RPMI8226 (cell line): ENCODE data around the gene FBF1.
A peak's percentile ranks its signal among the peaks of the same experiment; 100 is the strongest.

Experiments used
- DNase-seq: peaks from one replicate; pipeline ENCODE4 v3.0.0-alpha.2; 2015

FBF1 gene

GRCh38 chr17:75893305-75894048 lies 47.4 kb downstream of the FBF1 start:
- DNase-seq, result no peak

DNA sequence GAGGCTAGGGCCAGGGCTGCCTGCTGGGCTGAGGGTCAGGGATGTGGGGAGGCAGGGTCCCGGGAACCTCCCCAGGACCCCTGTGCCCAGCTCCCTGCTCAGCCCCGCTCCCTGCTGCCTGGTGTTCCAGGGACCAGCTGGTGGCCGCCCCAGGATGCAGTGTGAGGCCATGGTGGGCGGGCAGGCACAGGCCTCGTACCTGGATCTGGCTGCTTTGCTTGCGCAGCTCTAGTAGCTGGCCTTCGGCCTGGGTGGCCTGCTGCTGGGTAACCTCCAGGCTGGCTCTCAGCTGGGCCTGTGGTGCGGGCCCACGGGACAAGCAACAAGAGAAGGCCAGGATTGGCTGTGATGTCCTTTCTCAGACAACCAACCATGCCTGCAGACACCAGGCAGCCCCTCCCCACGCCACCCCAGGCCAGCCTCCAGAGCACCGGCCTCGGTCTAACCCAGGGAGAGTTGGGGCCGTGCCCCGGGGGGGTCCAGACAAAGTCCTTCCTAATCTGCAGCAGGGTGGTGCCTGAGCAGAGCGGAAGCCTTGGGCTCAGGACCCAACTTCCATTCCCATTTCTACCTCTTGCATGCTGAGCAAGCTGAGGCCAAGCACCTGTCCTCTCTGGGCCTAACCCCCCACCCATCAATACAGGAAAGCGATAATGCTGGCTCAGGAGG lies 48.2 kb downstream of the FBF1 start:
- DNase-seq, result no peak

- no peak for DNase-seq
Measured at GRCh38 chr17:75891605-75892555, 49.0 kb downstream of the FBF1 start.

- no peak for DNase-seq
Measured at GRCh38 chr17:75891022-75891604, 49.7 kb downstream of the FBF1 start.

DNA sequence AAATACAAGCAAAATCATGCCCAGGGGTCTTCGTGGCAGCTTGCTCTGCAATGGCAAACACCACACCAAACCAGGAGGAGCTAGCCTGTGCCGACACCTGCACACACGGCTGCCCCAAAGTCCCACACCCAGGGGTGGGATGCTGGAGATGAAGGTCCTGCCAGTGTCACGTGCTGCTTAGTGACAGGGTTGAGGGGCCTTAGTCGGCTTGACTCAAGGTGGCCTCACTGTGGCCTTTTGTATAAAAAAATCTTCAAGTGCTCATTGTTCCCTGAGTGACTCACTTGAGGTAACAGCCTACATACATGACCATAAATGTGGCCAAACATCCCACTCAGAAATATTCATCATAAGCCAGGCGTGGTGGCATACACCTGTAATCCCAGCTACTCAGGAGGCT lies 51.4 kb downstream of the FBF1 start:
- no peak for DNase-seq

DNA sequence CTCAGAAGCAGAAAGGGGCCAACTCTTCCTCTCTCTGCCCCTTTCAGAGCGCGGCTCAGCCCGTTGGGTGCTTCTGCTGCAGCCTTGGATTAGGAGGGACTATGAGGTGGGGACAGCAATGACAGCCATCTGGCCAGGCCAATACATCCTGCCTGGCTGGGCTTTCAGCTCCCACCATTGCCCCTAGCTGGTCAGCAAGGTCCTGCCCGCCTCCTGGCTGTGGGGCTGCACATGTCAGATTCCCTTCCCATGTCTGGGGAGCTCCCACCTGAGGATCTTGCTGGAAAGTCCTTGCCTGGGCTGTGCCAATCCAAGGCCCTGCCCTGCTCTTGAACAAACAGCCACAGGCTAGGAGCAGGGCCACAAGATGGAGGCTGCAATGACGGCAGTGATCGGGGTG lies 52.4 kb downstream of the FBF1 start:
- DNase-seq, result no peak

- peak; percentile 1 for DNase-seq
Measured at GRCh38 chr17:75885860-75886259, 55.0 kb downstream of the FBF1 start.

DNA sequence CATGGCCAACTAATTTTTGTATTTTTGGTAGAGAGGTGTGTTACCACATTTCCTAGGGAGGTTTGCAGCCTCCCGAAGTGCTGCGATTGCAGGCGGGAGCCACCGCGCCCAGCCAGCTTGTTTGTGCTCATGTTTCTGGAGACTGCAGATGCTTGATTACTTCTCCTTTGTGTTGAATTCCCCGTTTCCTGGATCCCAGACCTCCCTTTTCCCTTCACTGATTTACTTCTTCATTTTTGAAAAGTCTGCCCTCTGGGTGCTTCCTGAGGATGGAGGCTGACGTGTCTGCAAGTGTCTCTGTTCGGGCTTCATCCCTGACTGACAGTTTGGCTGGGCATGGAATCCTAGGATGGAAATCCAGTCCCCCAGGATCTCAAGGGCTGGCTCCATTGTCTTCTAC lies 55.4 kb downstream of the FBF1 start:
- DNase-seq, result peak; percentile 2

GRCh38 chr17:75881678-75882454 lies 59.0 kb downstream of the FBF1 start:
- DNase-seq, result peak; percentile 1

GRCh38 chr17:75880266-75880665 lies 60.6 kb downstream of the FBF1 start:
- no peak for DNase-seq

GRCh38 chr17:75878174-75878998 lies 62.5 kb downstream of the FBF1 start, which contains the start of gene TRIM47:
TRIM47 (minus strand) TSS chr17:75878581; CDS start chr17:75878548, 33 bp downstream.
- DNase-seq, result peak; percentile 94

DNA sequence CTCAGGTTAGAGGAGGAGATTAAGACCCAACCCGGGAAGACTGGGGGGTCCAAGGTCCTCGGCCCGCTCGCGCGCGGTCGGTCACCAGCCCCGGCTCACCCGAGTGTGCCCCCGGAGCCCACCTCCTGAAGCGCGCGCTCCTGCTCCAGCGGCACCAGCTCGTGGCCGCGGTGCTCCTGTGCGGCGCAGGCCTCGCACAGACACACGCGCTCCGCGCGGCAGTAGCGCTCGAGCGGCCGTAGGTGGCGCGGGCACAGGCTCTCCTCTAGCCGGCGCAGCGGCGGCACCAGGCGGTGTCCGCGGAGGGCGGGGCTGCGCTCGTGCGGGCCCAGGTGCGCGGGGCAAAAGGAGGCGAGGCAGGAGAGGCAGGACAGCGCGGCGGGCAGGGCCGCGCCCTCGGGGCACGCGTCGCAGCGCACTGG lies 63.1 kb downstream of the FBF1 start:
- peak; percentile 76 for DNase-seq

- peak; percentile 87 for DNase-seq
Measured at GRCh38 chr17:75876938-75877751, 63.7 kb downstream of the FBF1 start.

DNA sequence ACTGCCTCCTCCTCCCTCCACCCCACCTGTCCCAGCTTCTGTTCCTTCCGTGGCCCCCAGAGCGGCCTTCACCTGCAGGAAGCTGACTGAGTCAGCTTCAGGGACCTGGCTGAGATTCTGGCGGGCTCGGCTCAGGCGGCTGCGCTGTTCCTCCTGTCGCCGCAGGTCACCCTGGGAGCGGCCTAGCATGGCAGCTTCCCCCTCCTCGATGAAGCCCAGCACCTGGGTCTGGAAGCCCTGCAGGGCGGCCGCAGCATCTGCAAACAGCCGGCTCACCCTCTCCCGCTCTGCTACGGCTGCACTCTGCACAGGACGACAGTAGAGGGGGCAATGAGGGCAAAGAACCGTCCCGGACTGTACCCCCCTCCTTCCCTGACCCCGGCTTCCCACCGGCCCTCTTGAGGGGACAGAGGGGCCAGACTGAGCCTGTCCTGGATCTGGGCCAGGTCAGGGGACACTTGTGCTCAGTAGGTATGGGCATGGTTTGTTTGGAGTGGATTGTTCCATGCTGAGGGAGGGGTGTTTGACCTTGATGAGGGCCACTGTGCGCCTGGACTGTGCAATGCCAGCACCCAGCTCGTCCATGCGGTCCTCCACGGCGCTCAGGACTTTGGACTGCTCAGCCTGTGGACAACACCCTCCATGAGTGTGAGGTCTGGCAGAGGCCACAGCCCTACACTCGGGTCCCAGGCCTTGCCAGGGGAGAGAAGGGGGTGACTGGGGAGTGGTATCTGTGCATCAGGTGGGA lies 64.5 kb downstream of the FBF1 start:
- DNase-seq, result peak; percentile 97

DNA sequence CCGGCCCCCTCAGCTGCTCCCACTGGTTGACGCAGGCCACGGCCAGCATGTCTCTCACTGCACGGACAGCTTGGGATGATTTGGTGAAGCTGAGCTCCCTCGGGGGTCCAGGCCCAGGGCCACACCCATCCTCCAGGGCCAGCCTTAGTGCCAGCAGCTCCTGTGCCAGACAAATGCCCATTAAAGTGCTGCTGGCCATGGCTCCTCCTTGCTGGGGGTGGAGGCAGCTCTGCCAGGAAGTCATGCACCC lies 65.0 kb downstream of the FBF1 start:
- DNase-seq, result no peak

DNA sequence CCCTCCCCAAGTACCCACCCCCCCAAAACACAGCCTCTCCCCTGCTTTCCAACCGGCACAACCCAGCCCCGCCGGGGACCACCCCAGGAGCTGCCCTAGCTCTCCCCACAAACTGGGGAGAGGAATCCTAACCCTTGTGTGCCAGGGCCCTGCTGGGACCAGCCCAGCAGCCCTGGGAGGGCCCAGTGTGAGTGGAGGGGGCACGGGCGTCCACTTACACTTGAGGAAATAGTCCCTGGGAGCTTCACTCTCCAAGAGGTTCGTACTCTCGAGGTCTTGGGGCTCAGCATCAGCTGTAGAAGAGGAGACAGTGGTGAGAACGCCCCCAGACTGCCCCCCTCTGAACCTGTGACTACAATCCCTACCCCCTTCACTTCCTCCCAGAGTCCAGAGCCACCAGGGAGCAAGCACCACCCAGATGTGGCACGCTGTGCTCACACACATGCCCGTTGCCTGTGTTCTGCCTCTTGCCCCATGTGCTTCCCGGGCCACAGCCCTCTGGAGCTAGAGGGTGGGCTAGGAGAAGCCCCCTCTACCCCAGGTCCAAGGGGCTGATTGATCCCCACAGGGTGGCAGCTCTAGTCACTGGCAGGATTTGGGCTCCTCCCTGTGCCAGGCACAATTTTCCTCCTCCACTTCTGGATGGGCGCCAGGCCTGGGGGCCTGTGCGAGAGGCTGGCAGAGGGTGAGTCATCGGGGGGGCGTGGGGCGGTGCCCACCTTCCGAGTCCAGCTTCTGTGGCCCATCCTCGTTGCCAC lies 65.5 kb downstream of the FBF1 start:
- DNase-seq, result peak; percentile 31

GRCh38 chr17:75874323-75875181 lies 66.3 kb downstream of the FBF1 start:
- DNase-seq, result peak; percentile 10
